Left ventricle myocardium inferior (tissue), 1 donor: ENCODE results near the gene TEX101. TPM values are rescaled to one million over a fixed set of nuclear protein-coding genes. Genes with fewer than 3 reads are reported as not detected.
A peak's percentile ranks its signal among the peaks of the same experiment; 100 is the strongest.

ENCODE experiments used
- DNase-seq: peaks from one replicate; pipeline ENCODE4 v3.0.0-alpha.2; 2020
- H3K27ac ChIP-seq: fragments of 200-600 bp; replicated peaks from 2 replicates; pipeline ENCODE4 v1.8.0; 2021
- H3K27me3 ChIP-seq: fragments of 200-600 bp; 2 replicates; pipeline ENCODE4 v1.8.0; 2021; ENCODE audit warnings: low read depth
- H3K36me3 ChIP-seq: fragments of 200-600 bp; 2 replicates; pipeline ENCODE4 v1.8.0; 2021
- H3K4me1 ChIP-seq: fragments of 200-600 bp; 2 replicates; pipeline ENCODE4 v1.8.0; 2021
- H3K4me3 ChIP-seq: fragments of 200-600 bp; 2 replicates; pipeline ENCODE4 v1.8.0; 2021; ENCODE audit warnings: mild to moderate bottlenecking, moderate library complexity
- H3K9me3 ChIP-seq: fragments of 200-600 bp; replicated peaks from 2 replicates; pipeline ENCODE4 v1.8.0; 2021
- CTCF ChIP-seq: fragments of 200-600 bp; IDR thresholded peaks from 2 replicates; pipeline ENCODE4 v1.8.0; 2021; ENCODE audit warnings: antibody characterized with exemption, mild to moderate bottlenecking, borderline replicate concordance
- intact Hi-C: fragments of 100-400 bp; cut with micrococcal nuclease; formaldehyde crosslinking; loops from one replicate; pipeline ENCODE4 v1.11.0; 2022
- total RNA-seq: library from RNA; stranded (reverse); fragmentation: NEBNext Ultra II Directional; extraction: Animal tissue kit (Norgen Biotek cat#: 25700); gene quantifications from one replicate; pipeline ENCODE4 v1.2.1, GENCODE V29; 2021
- donor health status: DM: no; HTN: yes; CAD: no; lungs with severe emphysema.

The TEX101 gene
- total RNA-seq, 1 donor from 2014 or later = not detected

- TF ChIP-seq CTCF = no peak
- Histone ChIP-seq H3K9me3 (no peaks in the 10 kb centered on the region), H3K36me3 (no peaks in the 10 kb centered on the region), H3K27ac (peak overlapping the region; percentile 84), H3K27me3 (peaks cover 16% of the 10 kb centered on the region), H3K4me1 (peaks cover 22% of the 10 kb centered on the region), H3K4me3 (peak overlapping the region; percentile 72)
- no peak for DNase-seq
- intact Hi-C loops = no loop called here
These were observed 48.2 kb downstream of the TEX101 start for GRCh38 chr19:43462785-43463380.

- peaks cover 22% of the 10 kb centered on the region for H3K4me1 ChIP-seq
- peak overlapping the region; percentile 72 for H3K4me3 ChIP-seq
- peak; percentile 98 for DNase-seq
- no peaks in the 10 kb centered on the region for H3K36me3 ChIP-seq
- peaks cover 16% of the 10 kb centered on the region for H3K27me3 ChIP-seq
- TF ChIP-seq CTCF = no peak
- peak overlapping the region; percentile 84 for H3K27ac ChIP-seq
- no peaks in the 10 kb centered on the region for H3K9me3 ChIP-seq
- intact Hi-C loops = no loop called here
These were observed 48.9 kb downstream of the TEX101 start for GRCh38 chr19:43463381-43464133.

GRCh38 chr19:43464134-43464775, 49.6 kb downstream of the TEX101 start:
- intact Hi-C loops = no loop called here
- peak overlapping the region; percentile 72 for H3K4me3 ChIP-seq
- no peaks in the 10 kb centered on the region for H3K36me3 ChIP-seq
- peaks cover 22% of the 10 kb centered on the region for H3K4me1 ChIP-seq
- TF ChIP-seq CTCF = no peak
- peak overlapping the region; percentile 84 for H3K27ac ChIP-seq
- no peaks in the 10 kb centered on the region for H3K9me3 ChIP-seq
- peak; percentile 78 for DNase-seq
- H3K27me3 ChIP-seq = peaks cover 16% of the 10 kb centered on the region

GRCh38 chr19:43465468-43466120, 50.9 kb downstream of the TEX101 start, which contains the start of gene LYPD3:
LYPD3 (minus strand) TSS chr19:43465608; CDS start chr19:43465571, 37 bp downstream.
- Histone ChIP-seq H3K36me3 (no peaks in the 10 kb centered on the region), H3K4me3 (peak within 1 kb of the TSS; percentile 72), H3K27me3 (peaks cover 16% of the 10 kb centered on the region), H3K27ac (peak within 1 kb of the TSS; percentile 84), H3K9me3 (no peaks in the 10 kb centered on the region), H3K4me1 (peaks cover 22% of the 10 kb centered on the region)
- no peak for DNase-seq
- no peak for TF ChIP-seq CTCF
- intact Hi-C loops = no loop called here

- TF ChIP-seq CTCF = no peak
- no peak for DNase-seq
- Histone ChIP-seq H3K27ac (no peak overlapping the region), H3K36me3 (no peaks in the 10 kb centered on the region), H3K4me3 (no peak overlapping the region), H3K9me3 (no peaks in the 10 kb centered on the region), H3K4me1 (peaks cover 22% of the 10 kb centered on the region), H3K27me3 (peaks cover 16% of the 10 kb centered on the region)
- intact Hi-C loops = no loop called here
These were observed 52.1 kb downstream of the TEX101 start for GRCh38 chr19:43466793-43467192.
